CMK (cell line): ENCODE data around the gene ANKFY1.
"Not testable (repeated sequence)": the region's sequence is repeated elsewhere in the genome, so short reads cannot be mapped to it uniquely, and the experiment has no call there.

Experiments used
- DNase-seq: peaks from one replicate; pipeline ENCODE4 v3.0.0-alpha.2; 2010; ENCODE audit warnings: low read depth

Gene ANKFY1

DNA sequence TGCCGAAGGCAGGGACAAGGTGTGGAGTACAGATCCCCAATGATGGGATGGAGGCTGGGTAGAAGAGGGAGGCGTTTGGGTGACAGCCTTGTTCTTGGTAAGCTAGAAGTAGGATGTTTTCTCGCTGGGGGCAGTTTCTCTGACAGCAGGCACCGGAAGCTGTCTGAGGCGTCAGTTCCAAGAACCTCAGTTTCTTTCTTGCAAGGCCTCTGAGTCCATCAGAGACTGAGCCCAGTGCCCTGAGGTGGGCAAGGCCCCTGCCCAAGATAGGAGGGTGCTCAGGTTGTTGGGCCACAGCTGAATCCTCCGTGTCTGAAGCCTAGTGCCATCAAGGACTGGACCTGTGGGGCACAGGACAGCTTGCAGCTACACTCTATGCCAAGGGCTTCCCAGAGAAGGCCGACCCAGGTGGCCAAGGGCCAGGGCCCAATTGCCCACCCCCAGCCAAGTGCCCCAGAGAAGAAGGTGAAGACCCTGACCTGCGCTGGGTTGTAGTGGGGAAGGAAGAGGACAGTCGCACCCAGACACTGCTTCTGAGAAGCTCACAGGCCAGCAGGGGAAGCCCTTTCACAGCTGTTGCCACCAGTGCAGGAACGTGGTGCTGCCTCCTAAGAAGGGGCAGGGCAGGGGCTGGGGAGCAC, 107.7 kb downstream of the ANKFY1 start:
- DNase-seq, result no peak

DNA sequence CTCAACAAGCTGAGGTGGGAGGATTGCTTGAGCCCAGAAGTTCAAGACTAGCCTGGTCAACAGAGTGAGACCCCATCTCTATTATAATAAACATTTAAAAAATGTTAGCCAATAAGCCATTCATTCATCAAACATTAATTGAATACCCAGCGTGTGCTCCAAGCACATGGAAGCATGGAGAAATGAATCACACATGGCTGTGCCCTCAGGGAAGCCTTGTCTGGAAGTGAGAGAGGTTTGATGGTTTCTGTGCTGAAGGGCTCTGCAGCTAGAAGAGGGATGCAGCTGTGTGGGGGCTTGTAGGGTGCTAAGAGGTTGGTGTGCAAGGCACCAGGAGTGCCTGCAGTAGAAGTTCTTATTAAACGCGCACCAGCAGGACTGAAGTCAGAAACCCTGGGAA, 109.6 kb downstream of the ANKFY1 start:
- no peak for DNase-seq

DNA sequence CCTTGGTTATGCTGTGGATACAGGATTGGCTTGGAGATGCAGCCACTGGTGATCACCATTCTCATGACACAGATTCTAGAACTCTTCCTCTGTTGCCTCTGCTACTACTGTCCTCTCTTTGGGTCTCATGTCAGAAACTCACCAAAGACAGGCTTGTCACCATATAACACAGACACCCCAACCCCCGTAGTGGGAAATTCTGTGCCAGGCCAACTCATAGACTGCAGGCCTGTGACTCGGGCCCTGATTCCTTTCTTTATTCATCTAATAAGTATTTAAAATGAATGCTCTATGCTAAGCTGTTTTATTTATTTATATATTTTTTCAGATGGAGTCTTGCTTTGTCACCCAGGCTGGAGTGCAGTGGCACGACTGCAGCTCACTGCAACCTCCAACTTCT, 111.3 kb downstream of the ANKFY1 start:
- DNase-seq, result no peak

DNA sequence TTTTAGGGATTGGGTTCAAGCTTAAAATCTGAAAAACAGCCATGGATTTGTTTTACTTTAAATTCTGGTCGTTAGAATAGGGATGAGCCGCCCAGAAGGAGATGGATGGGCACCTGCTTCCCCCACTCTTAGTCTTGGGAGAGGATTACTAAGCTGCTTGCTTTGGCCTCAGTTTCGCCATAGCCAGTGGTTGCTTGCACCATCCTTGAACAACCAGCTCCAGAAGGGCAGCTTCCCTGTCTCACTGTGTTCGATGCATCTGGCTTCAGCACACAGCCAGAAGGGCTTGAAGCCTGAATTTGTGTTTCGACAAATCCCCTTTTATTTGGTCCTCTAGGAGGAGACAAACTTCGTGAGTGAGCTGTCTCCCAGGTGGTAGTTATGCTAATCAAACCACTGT, 113.7 kb downstream of the ANKFY1 start:
- DNase-seq, result no peak

DNA sequence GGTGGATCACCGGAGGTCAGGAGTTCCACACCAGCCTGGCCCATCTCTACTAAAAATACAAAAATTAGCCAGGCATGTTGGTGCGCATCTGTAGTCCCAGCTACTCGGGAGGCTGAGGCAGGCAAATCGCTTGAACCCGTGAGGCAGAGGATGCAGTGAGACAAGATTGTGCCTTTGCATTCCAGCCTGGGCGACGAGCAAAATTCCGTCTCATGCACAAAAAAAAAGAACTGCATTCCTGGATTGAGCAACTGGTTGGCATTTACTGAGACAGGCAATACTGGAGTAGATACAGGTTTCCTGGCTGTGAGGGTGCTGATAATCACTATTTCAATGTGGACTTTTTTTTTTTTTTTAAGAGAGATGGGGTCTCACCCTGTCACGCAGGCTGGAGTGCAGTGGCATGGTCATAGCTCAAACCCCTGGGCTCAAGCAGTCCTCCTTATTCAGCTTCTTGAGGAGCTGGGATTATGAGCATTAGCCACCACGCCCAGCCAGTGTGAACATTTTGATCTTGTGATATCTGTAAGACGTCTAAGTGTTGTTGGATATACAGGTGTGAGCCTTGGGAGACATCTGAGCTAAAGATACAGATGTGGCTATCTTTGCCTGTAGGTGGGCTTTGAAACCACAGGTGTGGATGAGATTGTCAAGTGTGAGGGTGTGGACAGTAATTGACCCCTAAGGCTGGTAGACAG, 115.0 kb downstream of the ANKFY1 start:
- DNase-seq, result no peak

DNA sequence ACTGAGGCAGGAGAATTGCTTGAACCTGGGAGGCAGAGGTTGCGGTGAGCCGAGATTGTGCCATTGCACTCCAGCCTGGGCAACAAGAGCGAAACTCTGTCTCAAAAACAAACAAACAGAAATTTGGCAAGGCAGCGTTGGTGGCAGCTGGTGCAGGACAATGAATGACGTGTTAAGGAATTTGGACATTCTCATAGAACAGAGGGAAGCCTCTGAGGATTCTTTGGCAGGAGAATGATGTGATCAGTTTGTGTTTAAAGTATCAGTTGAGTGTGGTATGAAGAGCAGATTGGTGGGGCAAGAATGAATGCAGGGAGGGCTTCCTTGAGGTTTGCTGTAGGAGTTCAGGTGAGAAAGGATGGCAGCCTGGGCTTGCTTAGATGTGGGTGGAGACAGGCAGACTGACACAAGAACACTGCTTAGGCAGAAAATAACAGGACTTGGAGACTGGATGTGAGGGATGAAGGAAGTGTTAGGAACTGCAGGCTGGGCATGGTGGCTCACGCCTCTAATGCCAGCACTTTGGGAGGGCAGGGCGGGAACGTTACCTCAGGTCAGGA, 115.9 kb downstream of the ANKFY1 start:
- DNase-seq, result no peak

DNA sequence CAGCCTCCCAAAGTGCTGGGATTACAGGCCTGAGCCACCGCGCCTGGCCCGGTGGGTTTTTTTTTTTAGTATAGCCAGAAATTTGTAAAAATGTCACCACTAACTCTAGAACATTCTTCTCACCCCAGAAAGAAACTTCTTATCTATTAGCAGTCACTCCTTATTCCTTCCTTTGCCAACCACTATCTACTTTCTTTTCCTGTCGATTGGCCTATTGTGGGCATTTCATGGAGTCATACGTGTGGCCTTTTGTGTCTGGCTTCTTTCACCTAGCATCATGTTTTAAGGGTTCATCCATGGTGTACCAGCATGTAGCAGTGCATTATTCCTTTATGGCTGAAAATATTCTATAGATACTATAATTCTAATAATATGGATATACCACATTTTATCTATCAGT, 117.1 kb downstream of the ANKFY1 start:
- peak; percentile 32 for DNase-seq

DNA sequence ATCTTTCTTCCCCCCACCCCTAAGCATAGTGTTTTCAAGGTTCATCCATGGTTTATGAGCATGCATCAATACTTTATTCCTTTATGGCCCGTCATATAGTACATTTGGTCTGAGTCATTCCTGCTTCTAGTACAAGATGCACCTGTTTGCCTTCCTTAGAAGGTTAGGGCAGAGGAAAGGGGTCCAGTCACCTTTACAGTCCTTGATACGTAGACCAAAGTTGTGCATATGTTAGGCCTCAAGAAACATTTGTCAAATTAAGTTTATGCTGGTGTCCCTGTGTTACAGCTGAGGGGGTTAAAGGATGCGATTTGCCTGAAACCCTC, 119.4 kb downstream of the ANKFY1 start:
- DNase-seq, result no peak

DNA sequence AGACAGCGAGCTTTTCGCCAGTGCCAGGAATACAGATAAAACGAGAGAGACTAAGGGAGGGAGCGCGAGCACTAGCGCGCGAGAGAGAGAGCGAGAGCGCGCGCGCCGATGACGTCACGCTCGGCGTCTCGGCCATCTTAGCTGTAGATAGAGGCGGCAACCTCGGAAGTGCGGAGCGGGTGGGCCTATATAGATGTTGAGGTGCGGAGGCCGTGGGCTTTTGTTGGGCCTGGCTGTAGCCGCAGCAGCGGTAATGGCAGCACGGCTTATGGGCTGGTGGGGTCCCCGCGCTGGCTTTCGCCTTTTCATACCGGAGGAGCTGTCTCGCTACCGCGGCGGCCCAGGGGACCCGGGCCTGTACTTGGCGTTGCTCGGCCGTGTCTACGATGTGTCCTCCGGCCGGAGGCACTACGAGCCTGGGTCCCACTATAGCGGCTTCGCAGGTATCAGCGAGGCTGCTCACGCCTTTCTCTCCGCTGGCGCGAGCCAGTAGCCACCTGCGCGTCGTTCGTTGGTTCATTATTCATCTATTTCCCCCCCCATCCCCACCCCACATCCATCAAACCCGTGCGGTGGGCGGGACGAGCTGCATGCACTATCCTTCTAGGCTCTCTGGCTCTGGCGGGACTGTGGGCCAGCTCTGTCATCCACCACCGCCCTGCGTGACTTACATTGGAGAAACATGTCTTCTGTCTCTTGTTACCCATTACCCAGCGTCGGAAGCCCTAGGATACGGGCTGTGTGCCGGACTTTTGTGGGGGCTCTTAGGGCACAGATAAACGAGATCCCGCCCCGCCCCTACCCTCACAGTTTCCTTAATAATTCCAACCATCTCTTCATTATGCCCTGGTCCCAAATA, 120.0 kb downstream of the ANKFY1 start:
- DNase-seq, result peak; percentile 62

DNA sequence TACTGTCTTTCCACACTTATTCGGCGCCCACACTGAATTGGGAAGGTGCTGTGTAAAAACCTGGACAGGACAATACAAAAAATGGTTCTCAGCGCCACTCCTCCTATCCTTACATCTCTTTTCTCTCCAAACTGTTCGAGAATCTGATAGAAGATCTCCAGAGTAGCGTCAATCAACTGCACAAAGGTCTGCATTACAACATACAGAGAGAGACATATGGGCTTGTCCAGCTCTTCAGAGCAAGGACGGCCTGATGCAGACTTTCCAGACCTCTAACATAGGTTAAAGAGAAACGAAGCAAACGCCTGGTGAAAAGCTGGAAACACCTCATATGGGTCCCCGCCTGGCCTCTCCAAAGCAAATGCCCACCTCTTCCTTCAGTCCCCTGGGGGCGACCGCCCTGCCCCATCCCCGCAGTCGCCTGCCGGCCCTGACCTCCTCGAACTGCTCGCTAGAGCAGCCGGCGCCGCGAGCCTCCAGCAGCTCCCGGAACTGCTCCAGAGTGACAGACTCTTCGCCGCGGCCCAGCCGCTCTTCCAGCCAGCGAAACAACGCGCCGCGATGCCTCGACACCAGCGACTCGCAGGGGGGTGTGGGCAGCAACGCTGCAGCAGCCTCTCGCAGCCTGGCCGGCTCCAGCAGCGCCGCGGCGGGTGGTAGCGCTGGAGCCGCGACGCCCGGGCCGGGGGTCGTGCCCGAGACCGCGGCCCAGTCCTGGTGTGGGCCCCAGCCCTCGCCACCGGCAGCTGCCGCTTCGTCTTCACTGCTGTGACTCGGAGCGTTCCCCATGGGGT, 121.5 kb downstream of the ANKFY1 start:
- DNase-seq, result no peak

DNA sequence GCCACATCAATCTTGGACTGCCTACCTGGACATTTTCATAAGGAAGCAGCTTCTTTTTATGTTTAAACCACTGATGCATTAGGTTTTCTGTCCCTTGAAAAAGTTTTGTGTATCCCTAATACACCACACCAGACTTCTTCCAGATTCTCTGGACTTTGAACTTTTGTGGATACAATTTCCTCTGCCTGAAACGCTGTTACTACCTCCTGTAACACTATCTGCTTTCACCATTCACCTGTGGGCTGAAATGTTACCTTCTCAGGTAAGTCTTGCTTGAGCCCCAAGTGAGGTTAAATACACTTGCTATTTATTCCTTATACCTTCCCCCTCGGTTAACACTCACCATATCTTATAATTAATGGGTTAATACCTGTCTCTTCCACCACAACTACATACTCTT, 123.7 kb downstream of the ANKFY1 start:
- no peak for DNase-seq

DNA sequence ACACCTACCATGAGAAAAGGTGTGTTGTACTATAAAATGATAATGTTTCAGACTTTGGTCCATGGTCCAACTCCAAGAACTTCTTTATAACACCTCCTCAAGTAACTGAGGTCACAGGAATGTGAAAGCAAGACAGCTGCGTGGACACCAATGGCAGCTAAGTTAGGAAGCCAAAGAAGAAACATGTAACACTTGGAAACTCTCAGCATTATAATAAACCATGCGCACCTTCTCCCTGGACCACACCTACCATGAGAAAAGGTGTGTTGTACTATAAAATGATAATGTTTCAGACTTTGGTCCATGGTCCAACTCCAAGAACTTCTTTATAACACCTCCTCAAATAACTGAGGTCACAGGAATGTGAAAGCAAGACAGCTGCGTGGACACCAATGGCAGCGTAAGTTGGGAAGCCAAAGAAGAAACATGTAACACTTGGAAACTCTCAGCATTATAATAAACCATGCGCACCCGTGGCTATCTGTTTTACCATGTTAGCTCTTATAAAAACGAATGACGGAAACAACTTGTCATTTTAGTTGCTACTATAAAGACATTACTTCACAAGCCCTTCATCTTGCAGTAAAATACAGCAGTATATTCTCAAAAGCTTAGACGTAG, 124.8 kb downstream of the ANKFY1 start:
- DNase-seq, result not testable (repeated sequence)

DNA sequence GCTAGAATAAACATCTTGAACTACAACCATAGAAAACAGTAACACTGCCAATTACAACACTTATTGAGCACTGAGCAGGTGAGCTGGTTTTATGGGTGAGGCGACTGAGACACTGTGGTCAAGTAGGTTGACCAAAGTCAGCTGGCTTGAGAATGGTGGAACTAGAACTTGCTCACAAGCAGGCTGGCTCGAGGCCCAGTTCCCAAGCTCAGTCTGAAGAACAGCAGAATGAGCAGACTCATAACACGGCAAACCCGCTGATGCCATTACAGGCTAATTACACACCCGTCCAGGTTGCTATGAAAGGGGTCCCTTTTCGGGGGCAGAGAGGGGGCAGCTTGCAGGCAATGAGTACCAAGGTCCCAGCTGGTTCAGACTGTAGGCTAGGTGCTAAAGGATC, 127.4 kb downstream of the ANKFY1 start:
- DNase-seq, result no peak

DNA sequence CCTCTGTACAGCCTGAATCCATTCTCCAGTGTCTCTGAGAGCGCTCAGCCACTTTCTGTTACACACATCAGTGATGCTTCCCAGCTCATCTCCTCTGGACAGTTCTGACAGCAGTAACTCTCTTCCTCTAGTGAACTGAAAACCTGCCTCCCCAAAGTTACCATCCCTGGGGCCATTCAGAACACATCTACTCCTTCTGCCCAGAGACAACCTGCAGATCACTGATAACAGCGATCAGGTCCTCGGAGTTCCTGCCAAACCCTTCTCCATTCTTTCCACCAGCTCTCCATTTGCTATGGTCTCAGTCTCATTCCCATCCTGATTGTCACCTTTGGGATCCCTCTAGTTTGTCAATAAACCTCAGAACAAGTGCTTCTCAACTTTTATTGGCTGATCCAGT, 128.3 kb downstream of the ANKFY1 start:
- DNase-seq, result no peak

DNA sequence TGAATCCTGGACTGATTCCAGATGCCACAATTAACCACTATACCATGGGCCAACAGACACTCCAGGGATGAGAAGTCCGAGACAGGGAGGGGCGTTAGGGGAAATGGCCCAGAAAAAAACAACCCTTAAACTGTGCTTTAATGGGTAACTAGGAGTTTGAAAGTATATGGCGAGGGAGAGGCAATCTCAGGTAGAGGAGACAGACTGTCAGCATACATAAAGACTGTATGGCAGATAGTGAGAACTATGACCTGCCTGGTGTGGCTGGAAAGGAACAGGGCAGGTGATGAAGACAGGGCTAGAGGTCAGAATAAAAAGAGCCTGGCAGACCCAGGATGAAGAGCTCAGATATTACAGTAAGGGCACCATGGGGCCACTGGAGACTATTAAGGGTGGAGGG, 129.1 kb downstream of the ANKFY1 start:
- DNase-seq, result no peak

DNA sequence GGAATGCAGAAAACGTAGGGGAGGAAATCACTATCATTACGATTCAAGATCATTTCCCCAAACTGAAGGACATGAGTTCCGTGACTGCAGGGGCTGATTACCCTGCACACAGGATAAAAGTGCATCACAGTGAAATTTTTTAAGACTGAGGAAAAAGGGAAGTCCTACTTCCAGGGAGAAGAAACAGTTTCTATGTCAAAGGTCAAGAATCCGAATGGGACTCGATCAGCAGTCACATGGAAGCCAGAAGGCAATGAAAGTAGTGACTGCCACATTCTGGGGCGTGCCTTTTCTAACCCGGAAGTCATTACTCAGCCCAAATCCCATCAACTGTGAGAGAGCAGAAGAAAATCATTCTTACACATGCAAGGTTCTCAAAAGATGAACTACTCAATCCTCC, 133.1 kb downstream of the ANKFY1 start:
- DNase-seq, result no peak

DNA sequence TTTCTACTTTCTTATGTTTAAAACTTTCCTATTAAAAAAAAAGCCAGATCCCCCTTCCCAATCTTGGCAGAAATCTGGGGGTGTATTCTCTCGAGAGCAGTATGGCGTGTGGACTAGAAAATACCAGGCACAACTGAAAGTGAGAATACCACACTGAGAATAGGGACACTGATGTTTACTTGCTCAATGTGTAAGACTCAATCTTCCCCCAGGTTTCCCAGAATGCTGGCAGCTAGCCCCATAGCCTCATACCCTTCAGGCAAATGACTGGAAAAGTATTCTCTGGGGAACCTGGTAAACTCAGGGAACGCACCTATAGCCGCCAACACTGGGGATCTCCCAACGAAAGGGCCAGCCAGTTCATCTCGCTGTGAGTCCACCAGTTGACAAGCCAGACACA, 136.2 kb downstream of the ANKFY1 start:
- no peak for DNase-seq

DNA sequence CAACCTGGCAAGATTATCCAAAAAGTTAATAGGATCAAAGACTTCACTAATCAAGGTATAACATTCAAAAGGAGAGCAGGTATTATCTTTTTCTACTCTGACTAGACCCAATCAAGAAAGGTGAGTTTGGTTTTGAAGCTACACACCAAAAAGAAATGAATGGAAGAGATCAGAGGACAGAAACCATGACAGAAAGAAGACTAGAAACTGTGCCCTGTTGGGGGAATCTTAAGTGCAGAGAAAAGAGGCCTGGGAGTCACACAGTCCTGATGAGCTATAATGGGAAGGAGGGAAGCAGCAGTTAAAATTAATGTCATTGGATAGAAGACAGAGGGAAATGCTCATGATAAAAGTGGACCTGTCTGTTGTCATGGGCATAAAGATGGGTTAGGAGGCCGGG, 138.2 kb downstream of the ANKFY1 start:
- DNase-seq, result no peak

DNA sequence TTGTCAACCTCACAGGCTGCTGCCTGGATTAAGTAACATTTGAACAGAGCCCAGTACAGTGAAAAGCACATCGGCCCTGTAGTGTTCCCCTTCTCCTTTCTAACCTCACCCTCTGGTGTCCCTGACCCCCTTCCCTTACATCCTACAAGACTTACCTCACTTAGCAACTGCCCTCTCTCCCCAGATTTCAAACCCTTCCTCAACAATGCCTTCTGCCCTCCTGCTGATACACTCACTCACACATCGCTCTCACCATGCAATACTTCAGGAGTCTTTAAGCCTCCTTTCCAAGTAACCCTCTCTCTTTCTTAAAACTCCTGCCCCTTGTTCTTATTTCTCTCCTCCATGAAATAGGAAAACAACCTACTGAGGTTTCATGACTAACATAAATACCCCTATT, 138.8 kb downstream of the ANKFY1 start:
- DNase-seq, result no peak

DNA sequence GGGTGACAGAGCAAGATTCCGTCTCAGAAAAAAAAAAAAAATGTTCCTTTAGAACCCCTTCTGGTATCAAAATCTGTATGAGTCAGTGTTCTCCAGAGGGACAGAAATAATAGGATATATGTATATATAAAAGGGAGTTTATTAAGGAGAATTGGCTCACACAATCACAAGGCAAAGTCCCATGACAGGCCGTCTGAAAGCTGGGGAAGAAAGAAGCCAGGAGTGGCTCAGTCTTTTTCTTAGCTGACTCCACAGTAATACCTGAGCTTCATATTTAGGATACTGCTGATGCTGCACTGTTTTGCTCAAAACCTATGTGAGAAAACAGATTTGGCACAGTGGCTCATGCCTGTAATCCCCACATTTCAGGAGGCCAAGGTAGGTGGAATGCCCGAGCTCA, 143.4 kb downstream of the ANKFY1 start:
- no peak for DNase-seq

DNA sequence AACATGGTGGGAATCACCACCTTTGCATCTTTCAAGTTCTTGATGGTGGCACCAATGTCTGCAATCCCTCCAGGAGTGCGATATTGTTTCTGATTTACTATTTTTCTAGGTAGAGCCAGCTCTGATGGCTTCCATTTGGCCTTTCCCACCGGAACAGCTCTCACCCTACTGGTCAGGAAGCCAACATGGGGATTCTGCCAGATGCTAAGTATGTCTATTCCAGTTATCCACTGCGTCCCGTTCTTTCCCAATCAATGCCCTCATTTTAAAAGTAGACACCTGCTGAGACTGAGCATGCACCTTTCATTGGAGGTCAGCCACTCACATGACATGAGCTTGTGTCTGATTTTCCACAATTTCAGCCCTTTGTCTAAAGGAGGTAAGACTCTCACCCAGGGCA, 144.5 kb downstream of the ANKFY1 start:
- DNase-seq, result no peak
